NT2/D1 (cell line): Measurements from ENCODE around the gene GOLGA8O.
"Not testable (repeated sequence)": the region's sequence is repeated elsewhere in the genome, so short reads cannot be mapped to it uniquely, and the experiment has no call there.

Source experiments
- SUZ12 ChIP-seq: IDR thresholded peaks from 2 replicates; pipeline ENCODE4 v1.6.1; 2011; ENCODE audit not compliant: insufficient read length, insufficient read depth; ENCODE audit errors: extremely low read depth
- YY1 ChIP-seq: IDR thresholded peaks from 2 replicates; pipeline ENCODE4 v1.6.1; 2011; ENCODE audit not compliant: insufficient read length, insufficient read depth
- ZNF274 ChIP-seq: IDR thresholded peaks from 2 replicates; pipeline ENCODE4 v1.6.1; 2011; ENCODE audit warnings: mild to moderate bottlenecking, low read depth, low read length

DNA sequence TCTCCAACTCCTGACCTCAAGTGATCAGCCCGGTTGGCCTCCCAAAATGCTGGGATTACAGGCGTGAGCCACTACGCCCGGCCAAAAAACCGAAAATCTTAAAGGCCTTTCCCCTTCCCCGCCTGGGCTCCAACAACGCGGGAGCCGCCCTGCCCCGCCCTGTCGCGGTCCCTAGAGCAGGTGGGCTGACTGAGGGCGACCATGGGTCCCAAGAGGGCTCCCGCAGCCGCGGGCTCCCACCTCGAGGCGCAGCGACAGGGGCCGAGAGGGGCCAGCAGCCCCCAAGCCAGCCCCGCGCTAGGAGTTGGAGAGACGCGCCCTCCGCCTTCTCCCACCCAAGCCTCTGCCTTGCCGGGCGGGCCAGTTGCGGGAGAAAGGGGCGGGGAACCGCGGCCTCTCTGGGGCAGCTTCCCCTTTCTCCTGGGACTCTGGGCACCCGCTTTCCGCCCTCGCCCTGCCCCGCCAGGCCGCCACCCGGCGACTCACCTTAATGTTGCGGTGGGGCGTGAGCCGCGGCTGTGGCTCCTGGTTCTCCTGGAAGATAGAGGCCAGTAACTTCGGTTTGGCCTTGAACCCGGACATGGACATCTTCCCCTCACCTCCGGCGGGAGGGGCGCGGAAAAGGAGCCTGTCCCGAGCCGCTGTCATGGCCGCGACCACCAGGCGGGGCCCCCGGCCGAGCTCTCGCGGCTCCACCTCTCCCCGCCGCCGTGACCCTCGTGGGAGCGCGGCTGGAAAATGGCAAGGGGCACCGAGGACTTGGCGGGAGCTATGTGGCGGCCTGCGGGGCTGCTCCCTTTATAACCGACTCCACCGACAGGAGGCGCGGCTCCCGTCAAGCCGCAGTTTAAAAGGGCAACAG lies 21.1 kb downstream of the GOLGA8O start:
- not testable (repeated sequence) for TF ChIP-seq YY1, ZNF274, SUZ12
